SK-N-SH treated with all-trans-retinoic acid at 6 μM for 48 hours (cell line): ENCODE data around the gene C14orf119.

Experiments
- ATAC-seq: fragments of 200-7000 bp; cut with Tn5 transposase; 3 replicates; pipeline ENCODE4 v1.9.1; 2020; ENCODE audit warnings: mild to moderate bottlenecking, moderate library complexity
- ARNTL ChIP-seq: fragments of 450-650 bp; formaldehyde crosslinking; IDR thresholded peaks from 2 replicates; pipeline ENCODE4 v1.5.0; 2020; ENCODE audit warnings: low read depth, mild to moderate bottlenecking, moderate library complexity, borderline replicate concordance
- BACH2 ChIP-seq: fragments of 250-450 bp; sonication (Bioruptor Pico); IDR thresholded peaks from 2 replicates; pipeline ENCODE4 v1.9.0; 2021; ENCODE audit warnings: mild to moderate bottlenecking, borderline replicate concordance
- CREB5 ChIP-seq: fragments of 250-450 bp; sonication (Bioruptor Pico); IDR thresholded peaks from 2 replicates; pipeline ENCODE4 v1.5.1; 2020; ENCODE audit warnings: low read depth, mild to moderate bottlenecking, moderate library complexity
- GLIS3 ChIP-seq: fragments of 250-450 bp; sonication (Bioruptor Pico); IDR thresholded peaks from 2 replicates; pipeline ENCODE4 v1.5.0; 2020; ENCODE audit warnings: mild to moderate bottlenecking, moderate library complexity
- ISL1 ChIP-seq: fragments of 250-450 bp; sonication (Bioruptor Pico); IDR thresholded peaks from 2 replicates; pipeline ENCODE4 v2.1.2; 2022; ENCODE audit warnings: mild to moderate bottlenecking, moderate library complexity
- OSR1 ChIP-seq: fragments of 250-450 bp; sonication (Bioruptor Pico); IDR thresholded peaks from 2 replicates; pipeline ENCODE4 v1.8.0; 2022; ENCODE audit warnings: moderate library complexity, mild to moderate bottlenecking, inconsistent platforms
- PATZ1 ChIP-seq: fragments of 250-450 bp; sonication (Bioruptor Pico); IDR thresholded peaks from 2 replicates; pipeline ENCODE4 v1.8.0; 2020; ENCODE audit warnings: mild to moderate bottlenecking, moderate library complexity, borderline replicate concordance
- POU6F1 ChIP-seq: fragments of 250-450 bp; sonication (Bioruptor Pico); IDR thresholded peaks from 2 replicates; pipeline ENCODE4 v1.8.0; 2021; ENCODE audit warnings: low read depth, mild to moderate bottlenecking, moderate library complexity, borderline replicate concordance
- PPARA ChIP-seq: fragments of 250-450 bp; sonication (Bioruptor Pico); IDR thresholded peaks from 2 replicates; pipeline ENCODE4 v1.5.0; 2020; ENCODE audit warnings: mild to moderate bottlenecking, borderline replicate concordance
- RARB ChIP-seq: fragments of 250-450 bp; sonication (Bioruptor Pico); IDR thresholded peaks from 2 replicates; pipeline ENCODE4 v1.8.0; 2021; ENCODE audit warnings: mild to moderate bottlenecking, moderate library complexity
- SNAI2 ChIP-seq: fragments of 250-450 bp; sonication (Bioruptor Pico); IDR thresholded peaks from 2 replicates; pipeline ENCODE4 v1.5.0; 2020; ENCODE audit warnings: mild to moderate bottlenecking, moderate library complexity
- TCF4 ChIP-seq: fragments of 250-450 bp; sonication (Bioruptor Pico); IDR thresholded peaks from 2 replicates; pipeline ENCODE4 v1.8.0; 2021; ENCODE audit warnings: mild to moderate bottlenecking, moderate library complexity, borderline replicate concordance
- TSHZ2 ChIP-seq: fragments of 250-450 bp; sonication (Bioruptor Pico); IDR thresholded peaks from 2 replicates; pipeline ENCODE4 v1.5.0; 2020; ENCODE audit warnings: mild to moderate bottlenecking, moderate library complexity
- ZC3H10 ChIP-seq: fragments of 250-450 bp; sonication (Bioruptor Pico); IDR thresholded peaks from 2 replicates; pipeline ENCODE4 v1.5.1; 2021; ENCODE audit warnings: mild to moderate bottlenecking, moderate library complexity
- ZFP3 ChIP-seq: fragments of 250-450 bp; sonication (Bioruptor Pico); IDR thresholded peaks from 2 replicates; pipeline ENCODE4 v1.5.0; 2020; ENCODE audit warnings: mild to moderate bottlenecking, moderate library complexity
- ZNF70 ChIP-seq: fragments of 450-650 bp; formaldehyde crosslinking; IDR thresholded peaks from 2 replicates; pipeline ENCODE4 v1.5.0; 2020; ENCODE audit warnings: mild to moderate bottlenecking, moderate library complexity
- ZNF8 ChIP-seq: fragments of 450-650 bp; formaldehyde crosslinking; IDR thresholded peaks from 2 replicates; pipeline ENCODE4 v1.5.0; 2020; ENCODE audit warnings: mild to moderate bottlenecking, moderate library complexity

C14orf119 gene

GRCh38 chr14:23097786-23098185 is 2.5 kb downstream of the C14orf119 start (continued):
- TF ChIP-seq TSHZ2 (CRISPR knock-in tag) = no peak
- TF ChIP-seq CREB5 (CRISPR knock-in tag) = no peak
- no peak for TF ChIP-seq POU6F1
- no peak for TF ChIP-seq RARB (CRISPR knock-in tag)

- ATAC-seq = no peak
- TF ChIP-seq BACH2 (CRISPR knock-in tag) = no peak
- no peak for TF ChIP-seq ARNTL (CRISPR knock-in tag)
- no peak for TF ChIP-seq GLIS3
- TF ChIP-seq CREB5 (CRISPR knock-in tag) = no peak
- no peak for TF ChIP-seq ZNF8
- TF ChIP-seq PATZ1 = no peak
- TF ChIP-seq TSHZ2 (CRISPR knock-in tag) = no peak
- TF ChIP-seq ZNF70 (CRISPR knock-in tag) = no peak
- TF ChIP-seq PPARA = no peak
- TF ChIP-seq ZFP3 (CRISPR knock-in tag) = no peak
- TF ChIP-seq, all 23 proteins: peak for 0
These were observed 4.0 kb downstream of the C14orf119 start for GRCh38 chr14:23099212-23099861.

- TF ChIP-seq ZNF70 (CRISPR knock-in tag) = no peak
- TF ChIP-seq RARB (CRISPR knock-in tag) = no peak
- no peak for TF ChIP-seq OSR1
- no peak for TF ChIP-seq CREB5 (CRISPR knock-in tag)
- no peak for TF ChIP-seq ZC3H10
- no peak for TF ChIP-seq ZNF8
- TF ChIP-seq TCF4 (CRISPR knock-in tag) = no peak
- TF ChIP-seq PATZ1 = no peak
- no peak for TF ChIP-seq ISL1
- TF ChIP-seq SNAI2 = no peak
- TF ChIP-seq, all 23 proteins: peak for 0
- no peak; the same call in 2 of the 3 replicates for ATAC-seq
These were observed 6.1 kb downstream of the C14orf119 start for GRCh38 chr14:23101213-23101970.
